ENCODE data around the gene OR4D2.

DNA sequence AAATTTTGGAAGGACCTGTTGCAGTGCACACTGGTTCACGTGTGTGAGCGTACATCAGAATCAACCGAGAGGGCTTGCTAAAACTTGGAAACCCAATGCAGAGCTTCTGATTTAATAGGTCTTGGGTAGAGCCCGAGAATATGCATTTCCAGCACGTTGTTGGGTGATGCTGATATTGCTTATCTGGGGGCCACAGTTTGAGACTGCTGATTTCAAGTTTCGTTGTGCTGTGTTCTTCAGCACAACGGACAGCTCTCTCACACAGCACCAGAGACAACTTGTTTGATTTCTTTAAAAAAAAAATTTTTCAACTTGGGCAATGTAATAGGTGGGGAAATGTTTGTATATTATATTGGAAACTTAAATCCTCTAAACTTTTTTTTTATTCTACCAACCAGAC lies 9.4 kb downstream of the OR4D2 start:
- TF ChIP-seq, protein P1, sequence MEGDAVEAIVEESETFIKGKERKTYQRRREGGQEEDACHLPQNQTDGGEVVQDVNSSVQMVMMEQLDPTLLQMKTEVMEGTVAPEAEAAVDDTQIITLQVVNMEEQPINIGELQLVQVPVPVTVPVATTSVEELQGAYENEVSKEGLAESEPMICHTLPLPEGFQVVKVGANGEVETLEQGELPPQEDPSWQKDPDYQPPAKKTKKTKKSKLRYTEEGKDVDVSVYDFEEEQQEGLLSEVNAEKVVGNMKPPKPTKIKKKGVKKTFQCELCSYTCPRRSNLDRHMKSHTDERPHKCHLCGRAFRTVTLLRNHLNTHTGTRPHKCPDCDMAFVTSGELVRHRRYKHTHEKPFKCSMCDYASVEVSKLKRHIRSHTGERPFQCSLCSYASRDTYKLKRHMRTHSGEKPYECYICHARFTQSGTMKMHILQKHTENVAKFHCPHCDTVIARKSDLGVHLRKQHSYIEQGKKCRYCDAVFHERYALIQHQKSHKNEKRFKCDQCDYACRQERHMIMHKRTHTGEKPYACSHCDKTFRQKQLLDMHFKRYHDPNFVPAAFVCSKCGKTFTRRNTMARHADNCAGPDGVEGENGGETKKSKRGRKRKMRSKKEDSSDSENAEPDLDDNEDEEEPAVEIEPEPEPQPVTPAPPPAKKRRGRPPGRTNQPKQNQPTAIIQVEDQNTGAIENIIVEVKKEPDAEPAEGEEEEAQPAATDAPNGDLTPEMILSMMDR (IDR thresholded peaks at IDR 0.05) = no peak
- no peak for TF ChIP-seq POLR2A (IDR thresholded peaks at IDR 0.05)
